SK-N-SH (cell line): ENCODE measurements around the gene FMN2. TPM values are rescaled to one million over a fixed set of nuclear protein-coding genes. Genes with fewer than 3 reads are reported as not detected.

ENCODE experiments used
- CTCF ChIA-PET: fragments of 300-600, 350-600 bp; formaldehyde crosslinking; extraction: SDS; loops from one replicate; lab custom pipeline; 2021; lab: Yijun Ruan, JAX
- POLR2A ChIA-PET: fragments of 350-600 bp; sonication (Branson Sonifier 250); formaldehyde crosslinking; extraction: SDS; loops from one replicate; lab custom pipeline; 2020; ENCODE audit warnings: antibody characterized with exemption, inconsistent platforms; lab: Yijun Ruan, JAX
- DNase-seq: peaks from one replicate; pipeline ENCODE4 v3.0.0; 2012
- H2AFZ ChIP-seq: fragments of 200-600 bp; sonication (generic); 2 replicates; pipeline ENCODE4 v1.8.1; 2016; ENCODE audit warnings: antibody characterized with exemption, mild to moderate bottlenecking, low read depth
- H3F3A ChIP-seq: fragments of 200-600 bp; sonication (generic); replicated peaks from 2 replicates; pipeline ENCODE3; 2016; ENCODE audit warnings: antibody characterized with exemption, mild to moderate bottlenecking; ENCODE audit not compliant: insufficient read depth
- H3K27ac ChIP-seq, 2 experiments: fragments of 200-500 bp in 1 of 2; fragments of 200-600 bp in 1 of 2; sonication (Bioruptor generic) in 1 of 2; sonication (generic), shearing (Covaris generic) in 1 of 2; 2 replicates each; pipeline versions ENCODE4 v1.5.1 to v1.6.1; 2014 to 2016; ENCODE audit warnings: low read depth in 2 of 2, inconsistent platforms in 1 of 2, low read length in 1 of 2, mild to moderate bottlenecking in 1 of 2, mixed read lengths in 1 of 2
- H3K27me3 ChIP-seq: fragments of 200-600 bp; sonication (generic), shearing (Covaris generic); 2 replicates; pipeline ENCODE4 v1.6.1; 2016; ENCODE audit warnings: mixed run types; ENCODE audit not compliant: insufficient read depth
- H3K36me3 ChIP-seq, 2 experiments: fragments of 200-500 bp in 1 of 2; fragments of 200-600 bp in 1 of 2; sonication (Bioruptor generic) in 1 of 2; sonication (generic) in 1 of 2; replicated peaks in 1 of 2; 2 replicates each; pipeline versions ENCODE3 to v1.5.1; 2014 to 2016; ENCODE audit warnings: low read length in 1 of 2, mild to moderate bottlenecking in 1 of 2; ENCODE audit not compliant: insufficient read depth in 2 of 2, control insufficient read depth in 1 of 2
- H3K4me1 ChIP-seq, 2 experiments: fragments of 200-500 bp in 1 of 2; fragments of 200-600 bp in 1 of 2; sonication (Bioruptor generic) in 1 of 2; sonication (generic), shearing (Covaris generic) in 1 of 2; 2 replicates each; pipeline versions ENCODE4 v1.5.1 to v1.6.1; 2014 to 2016; ENCODE audit warnings: low read depth in 1 of 2, low read length in 1 of 2, mixed run types in 1 of 2; ENCODE audit not compliant: insufficient read depth in 2 of 2, control insufficient read depth in 1 of 2
- H3K4me2 ChIP-seq: fragments of 200-600 bp; sonication (generic), shearing (Covaris generic); 2 replicates; pipeline ENCODE4 v1.6.1; 2017; ENCODE audit warnings: mixed run types
- H3K4me3 ChIP-seq, 2 experiments: fragments of 200-500 bp in 1 of 2; fragments of 200-600 bp in 1 of 2; sonication (Bioruptor generic) in 1 of 2; sonication (generic), shearing (Covaris generic) in 1 of 2; 2 replicates each; pipeline versions ENCODE4 v1.5.1 to v1.8.1; 2014 to 2016; ENCODE audit warnings: low read depth in 2 of 2, inconsistent platforms in 1 of 2, low read length in 1 of 2, mild to moderate bottlenecking in 1 of 2, mixed read lengths in 1 of 2, moderate library complexity in 1 of 2
- H3K79me2 ChIP-seq: fragments of 200-600 bp; sonication (generic); 2 replicates; pipeline ENCODE4 v1.8.1; 2017; ENCODE audit warnings: mild to moderate bottlenecking; ENCODE audit not compliant: insufficient read depth
- H3K9ac ChIP-seq: fragments of 200-600 bp; sonication (generic); 2 replicates; pipeline ENCODE4 v1.6.1; 2017; ENCODE audit warnings: mixed run types
- H3K9me2 ChIP-seq: fragments of 200-600 bp; sonication (generic); 2 replicates; pipeline ENCODE4 v1.6.1; 2017; ENCODE audit warnings: mixed run types
- H3K9me3 ChIP-seq: fragments of 200-600 bp; sonication (generic); 2 replicates; pipeline ENCODE4 v1.6.1; 2017; ENCODE audit warnings: mixed run types, mild to moderate bottlenecking, moderate library complexity
- H4K20me1 ChIP-seq: fragments of 200-600 bp; sonication (generic); 2 replicates; pipeline ENCODE4 v1.6.1; 2017; ENCODE audit warnings: mild to moderate bottlenecking, mixed run types; ENCODE audit not compliant: insufficient read depth
- EP300 ChIP-seq, 2 experiments: IDR thresholded peaks; 2 replicates each; pipeline versions ENCODE4 v1.4.0 to v1.6.1; 2012; ENCODE audit warnings: borderline replicate concordance in 1 of 2, low read depth in 1 of 2, low read length in 1 of 2
- EZH2phosphoT487 ChIP-seq: fragments of 200-600 bp; sonication (generic); IDR thresholded peaks from 2 replicates; pipeline ENCODE4 v1.6.1; 2017; ENCODE audit warnings: low read depth, mixed run types, mild to moderate bottlenecking, antibody characterized with exemption, moderate library complexity, borderline replicate concordance
- FOSL2 ChIP-seq: IDR thresholded peaks from 2 replicates; pipeline ENCODE4 v1.4.0; 2012; ENCODE audit warnings: low read depth, mild to moderate bottlenecking, moderate library complexity, borderline replicate concordance
- IRF3 ChIP-seq: fragments of 150-350 bp; IDR thresholded peaks from 2 replicates; pipeline ENCODE4 v1.6.1; 2016; ENCODE audit warnings: mild to moderate bottlenecking, low read depth, low read length
- JUND ChIP-seq: IDR thresholded peaks from 2 replicates; pipeline ENCODE4 v1.4.0; 2012
- MEF2A ChIP-seq: IDR thresholded peaks from 2 replicates; pipeline ENCODE4 v1.4.0; 2012; ENCODE audit warnings: low read depth, borderline replicate concordance
- PBX3 ChIP-seq: IDR thresholded peaks from 2 replicates; pipeline ENCODE4; 2012
- RFX5 ChIP-seq: IDR thresholded peaks from 2 replicates; pipeline ENCODE4 v1.6.1; 2012; ENCODE audit warnings: mild to moderate bottlenecking, improper control_type of control experiment, low read length
- TCF12 ChIP-seq: IDR thresholded peaks from 2 replicates; pipeline ENCODE4 v1.4.0; 2012
- TEAD4 ChIP-seq: IDR thresholded peaks from 2 replicates; pipeline ENCODE4 v1.4.0; 2012; ENCODE audit warnings: mild to moderate bottlenecking, borderline replicate concordance; ENCODE audit not compliant: insufficient read depth
- WGBS: methylation state at CpG from one replicate; pipeline ENCODE4 v1.1.6; 2017; ENCODE audit warnings: low lambda C conversion rate; 5-methylcytosine and 5-hydroxymethylcytosine counted together
- polyA plus RNA-seq, 3 experiments: library from polyadenylated mRNA; depleted of rRNA; stranded (reverse); fragments of >200 nt; gene quantifications; 2 replicates each; pipeline ENCODE4 v1.2.3, GENCODE V29; 2012

Gene FMN2
- polyA plus RNA-seq, 1 of the 3 experiments (the other 2 are of a cell fraction): 7.2 TPM

DNA sequence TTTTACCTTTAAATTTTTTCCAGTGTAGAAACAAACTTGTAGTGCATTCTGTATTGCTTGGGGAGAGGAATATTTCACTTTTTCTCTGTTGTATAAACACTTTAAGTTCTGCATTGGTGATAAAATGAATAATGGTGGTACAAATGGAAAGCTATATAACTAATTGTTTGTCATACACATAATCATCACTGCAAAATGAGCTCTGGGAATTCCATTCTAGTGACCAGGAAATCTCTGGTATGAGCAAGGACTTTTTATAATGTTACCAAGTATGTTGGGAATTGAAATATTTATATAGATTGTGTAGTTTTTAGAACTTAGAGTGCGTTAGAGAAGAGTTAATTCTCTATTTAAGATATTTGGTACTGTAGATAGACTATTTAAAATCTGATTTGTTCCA lies 5.0 kb upstream of the FMN2 start:
- peak overlapping the region; percentile 23 for H3K4me2 ChIP-seq
- peaks cover 5 to 7% of the 10 kb centered on the region in 2 experiments; a peak in 3 of 4 replicates for H3K4me1 ChIP-seq
- no peaks in the 10 kb centered on the region for H3K9me2 ChIP-seq
- TF ChIP-seq EP300 (IDR thresholded peaks at IDR 0.05; ENCODE audit: borderline replicate concordance in 1 of 2, low read depth in 1 of 2, low read length in 1 of 2) (peak in 1 of 2 experiments; percentile 36; a peak in 1 of 4 replicates), IRF3 (no peak), RFX5 (no peak), JUND (peak; percentile 44; the same call in 1 of the 2 replicates), PBX3 (peak; percentile 41; the same call in 1 of the 2 replicates), TCF12 (peak; percentile 37), FOSL2 (peak; percentile 44; the same call in 1 of the 2 replicates), TEAD4 (peak; percentile 36; the same call in 1 of the 2 replicates)
- peaks cover 9% of the 10 kb centered on the region for H3F3A ChIP-seq
- 26% methylated on average over 1 of the region's 1 CpG for WGBS
- H3K9me3 ChIP-seq: no peaks in the 10 kb centered on the region
- H4K20me1 ChIP-seq: no peaks in the 10 kb centered on the region
- peak overlapping the region; percentile 66 for H2AFZ ChIP-seq
- no peak for DNase-seq
- no peak overlapping the region for H3K4me3 ChIP-seq
- ChIA-PET CTCF (no interaction called here), POLR2A (no interaction called here)
- peak overlapping the region; percentile 44 to 58; a peak in 3 of 4 replicates for H3K27ac ChIP-seq
- peaks cover under 1% of the 10 kb centered on the region; the same call in 1 of the 2 replicates for H3K79me2 ChIP-seq
- H3K9ac ChIP-seq: peak overlapping the region; percentile 19; the same call in 1 of the 2 replicates
- no peaks in the 10 kb centered on the region for H3K36me3 ChIP-seq
- H3K27me3 ChIP-seq: no peaks in the 10 kb centered on the region

DNA sequence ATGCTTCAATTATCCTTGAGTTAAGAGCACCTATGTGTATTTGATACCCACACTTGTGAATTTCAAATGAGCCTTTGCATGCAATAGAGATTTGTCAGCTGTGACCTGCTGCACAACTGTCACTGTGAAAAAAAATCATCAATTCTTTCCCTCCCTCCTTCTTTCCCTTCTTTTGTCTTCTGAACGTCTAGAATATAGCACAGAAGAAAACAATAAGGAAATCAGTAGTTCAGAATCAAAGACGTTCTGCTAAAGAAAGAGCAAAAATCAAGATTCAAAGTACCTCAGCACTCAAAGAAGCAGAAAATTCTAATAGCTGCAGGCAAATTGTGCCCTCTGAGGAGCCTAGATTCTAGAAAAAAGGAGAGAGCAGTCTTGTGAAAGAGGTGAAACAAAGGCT lies 1.7 kb upstream of the FMN2 start:
- H4K20me1 ChIP-seq: no peaks in the 10 kb centered on the region; the same call in 1 of the 2 replicates
- DNase-seq: no peak
- no peak overlapping the region for H3K4me3 ChIP-seq
- H3K27me3 ChIP-seq: no peaks in the 10 kb centered on the region
- H3K9ac ChIP-seq: no peak overlapping the region
- peak overlapping the region; percentile 56 for H2AFZ ChIP-seq
- ChIA-PET CTCF (interaction anchor here (2.6 kb wide), 1 partner anchor 63 kb away, joined by 10 read pairs; no protein-coding TSS in a partner anchor), POLR2A (no interaction called here)
- 72% methylated on average over 2 of the region's 2 CpGs for WGBS
- H3K4me1 ChIP-seq: peaks cover 7 to 21% of the 10 kb centered on the region in 2 experiments; a peak in 3 of 4 replicates
- peak overlapping the region in 1 of 2 experiments; percentile 23; a peak in 1 of 4 replicates for H3K27ac ChIP-seq
- no peaks in the 10 kb centered on the region for H3K9me3 ChIP-seq
- no peaks in the 10 kb centered on the region for H3K9me2 ChIP-seq
- TF ChIP-seq EZH2phosphoT487: no peak
- no peak for TF ChIP-seq RFX5
- no peak for TF ChIP-seq MEF2A
- TF ChIP-seq TCF12: no peak
- no peak overlapping the region for H3K4me2 ChIP-seq
- H3K79me2 ChIP-seq: peaks cover 33% of the 10 kb centered on the region
- peaks cover 9% of the 10 kb centered on the region for H3F3A ChIP-seq
- peaks cover 4 to 8% of the 10 kb centered on the region in 2 experiments for H3K36me3 ChIP-seq
